Hepatocyte (in vitro differentiated cells): ENCODE measurements around the gene MACROD2. TPM values are rescaled to one million over a fixed set of nuclear protein-coding genes. Genes with fewer than 3 reads are reported as not detected.
"Not testable (repeated sequence)": the region's sequence is repeated elsewhere in the genome, so short reads cannot be mapped to it uniquely, and the experiment has no call there.

Experiments used
- DNase-seq: peaks from one replicate; pipeline ENCODE4 v3.0.0-alpha.2; 2016; ENCODE audit warnings: low spot score
- H2AFZ ChIP-seq: fragments of 200-600 bp; sonication (generic); 2 replicates; pipeline ENCODE4 v1.6.0; 2016; ENCODE audit warnings: antibody characterized with exemption, mild to moderate bottlenecking
- H3K27ac ChIP-seq: fragments of 200-600 bp; sonication (generic); 2 replicates; pipeline ENCODE4 v1.5.1; 2016; ENCODE audit warnings: mild to moderate bottlenecking
- H3K27me3 ChIP-seq: fragments of 200-600 bp; sonication (generic); 2 replicates; pipeline ENCODE4 v1.6.1; 2016
- H3K36me3 ChIP-seq: fragments of 200-600 bp; sonication (generic); replicated peaks from 2 replicates; pipeline ENCODE4 v1.5.1; 2016; ENCODE audit warnings: low read depth; ENCODE audit not compliant: insufficient read depth
- H3K4me1 ChIP-seq: fragments of 200-600 bp; sonication (generic); 2 replicates; pipeline ENCODE4 v1.5.1; 2016; ENCODE audit warnings: mild to moderate bottlenecking, moderate library complexity; ENCODE audit not compliant: insufficient read depth
- H3K4me2 ChIP-seq: fragments of 200-600 bp; sonication (generic); 2 replicates; pipeline ENCODE4 v1.6.0; 2016
- H3K4me3 ChIP-seq: fragments of 200-600 bp; sonication (generic); 2 replicates; pipeline ENCODE4 v1.5.1; 2016; ENCODE audit warnings: mild to moderate bottlenecking
- H3K79me2 ChIP-seq: fragments of 200-600 bp; sonication (generic); 2 replicates; pipeline ENCODE4 v1.6.0; 2017; ENCODE audit warnings: mild to moderate bottlenecking
- H3K9me2 ChIP-seq: fragments of 200-600 bp; sonication (generic); replicated peaks from 2 replicates; pipeline ENCODE4 v1.6.0; 2017; ENCODE audit warnings: mild to moderate bottlenecking; ENCODE audit not compliant: insufficient read depth
- H3K9me3 ChIP-seq: fragments of 200-600 bp; sonication (generic); 2 replicates; pipeline ENCODE4 v1.5.1; 2016; ENCODE audit warnings: low read depth, mild to moderate bottlenecking
- H4K20me1 ChIP-seq: fragments of 200-600 bp; sonication (generic); 2 replicates; pipeline ENCODE4 v1.6.0; 2016; ENCODE audit warnings: mild to moderate bottlenecking; ENCODE audit not compliant: insufficient read depth, poor library complexity, severe bottlenecking
- CTCF ChIP-seq: fragments of 200-600 bp; sonication (generic); IDR thresholded peaks from 2 replicates; pipeline ENCODE4 v1.5.1; 2016; ENCODE audit warnings: antibody characterized with exemption, mild to moderate bottlenecking; ENCODE audit not compliant: poor library complexity
- EZH2 ChIP-seq: fragments of 200-600 bp; sonication (generic); IDR thresholded peaks from 2 replicates; pipeline ENCODE4 v1.6.1; 2016; ENCODE audit warnings: antibody characterized with exemption, mild to moderate bottlenecking, borderline replicate concordance
- EZH2phosphoT487 ChIP-seq: fragments of 200-600 bp; sonication (generic); IDR thresholded peaks from one replicate; pipeline ENCODE4 v1.6.1; 2018; ENCODE audit warnings: antibody characterized with exemption, mild to moderate bottlenecking, low read depth, moderate library complexity; ENCODE audit not compliant: unreplicated experiment, severe bottlenecking
- WGBS: methylation state at CpG from one replicate; pipeline ENCODE4 v1.1.6; 2016; ENCODE audit warnings: low lambda C conversion rate; ENCODE audit errors: missing lambda C conversion rate; 5-methylcytosine and 5-hydroxymethylcytosine counted together
- polyA plus RNA-seq: library from polyadenylated mRNA; unstranded; fragments of >200 nt; fragmentation: Nextera tagmentation; extraction: Ambion mirVana; gene quantifications from 2 replicates; pipeline ENCODE4 v1.2.1, GENCODE V29; 2016
- total RNA-seq: library from RNA; depleted of rRNA; stranded (reverse); fragments of >200 nt; gene quantifications from 2 replicates; pipeline ENCODE4 v1.2.3, GENCODE V29; 2014

Gene MACROD2
- total and polyA plus RNA-seq, 2 experiments from 2014 or later, result 2.4 to 3.1 TPM

GRCh38 chr20:15196547-15197255 is 1201.4 kb downstream of the MACROD2 start:
- Histone ChIP-seq H2AFZ (no peak overlapping the region), H3K4me2 (no peak overlapping the region), H3K27ac (no peak overlapping the region), H3K9me3 (no peaks in the 10 kb centered on the region), H3K9me2 (no peaks in the 10 kb centered on the region), H3K27me3 (no peaks in the 10 kb centered on the region), H3K4me1 (no peaks in the 10 kb centered on the region), H3K36me3 (no peaks in the 10 kb centered on the region), H3K79me2 (no peaks in the 10 kb centered on the region), H3K4me3 (no peak overlapping the region), H4K20me1 (no peaks in the 10 kb centered on the region)
- 93% methylated on average over 3 of the region's 3 CpGs for WGBS
- DNase-seq, result no peak
- TF ChIP-seq CTCF, result no peak
- no peak for TF ChIP-seq EZH2
- no peak for TF ChIP-seq EZH2phosphoT487

- not testable (repeated sequence) for H3K27ac ChIP-seq, H3K36me3 ChIP-seq, H4K20me1 ChIP-seq, H2AFZ ChIP-seq, DNase-seq, H3K9me2 ChIP-seq, H3K4me3 ChIP-seq, H3K4me2 ChIP-seq, H3K27me3 ChIP-seq, H3K4me1 ChIP-seq, H3K79me2 ChIP-seq, H3K9me3 ChIP-seq
- WGBS, result 85% methylated on average over 10 of the region's 10 CpGs
These were observed 1202.7 kb downstream of the MACROD2 start for GRCh38 chr20:15198017-15198416.

GRCh38 chr20:15199698-15200097 is 1204.4 kb downstream of the MACROD2 start:
- H3K9me2 ChIP-seq, result peaks cover 3% of the 10 kb centered on the region
- H4K20me1 ChIP-seq, result no peaks in the 10 kb centered on the region
- no peaks in the 10 kb centered on the region for H3K9me3 ChIP-seq
- no peaks in the 10 kb centered on the region for H3K27me3 ChIP-seq
- WGBS, result 78% methylated on average over 1 of the region's 1 CpG
- H3K79me2 ChIP-seq, result no peaks in the 10 kb centered on the region
- no peaks in the 10 kb centered on the region for H3K4me1 ChIP-seq
- no peak overlapping the region for H3K27ac ChIP-seq
- H3K36me3 ChIP-seq, result no peaks in the 10 kb centered on the region
- no peak for DNase-seq
- H3K4me2 ChIP-seq, result no peak overlapping the region
- TF ChIP-seq EZH2phosphoT487 (no peak), EZH2 (no peak), CTCF (no peak)
- H2AFZ ChIP-seq, result no peak overlapping the region
- H3K4me3 ChIP-seq, result no peak overlapping the region

GRCh38 chr20:15200147-15200565 is 1204.8 kb downstream of the MACROD2 start:
- peaks cover 3% of the 10 kb centered on the region for H3K9me2 ChIP-seq
- WGBS, result 94% methylated on average over 1 of the region's 1 CpG

More at GRCh38 chr20:15200147-15200565, 1204.8 kb downstream of the MACROD2 start:
- no peak for DNase-seq
- Histone ChIP-seq H3K79me2 (no peaks in the 10 kb centered on the region), H4K20me1 (no peaks in the 10 kb centered on the region), H3K4me1 (no peaks in the 10 kb centered on the region), H2AFZ (no peak overlapping the region), H3K4me2 (no peak overlapping the region), H3K36me3 (no peaks in the 10 kb centered on the region), H3K9me3 (no peaks in the 10 kb centered on the region), H3K27me3 (no peaks in the 10 kb centered on the region), H3K4me3 (no peak overlapping the region), H3K27ac (no peak overlapping the region)
- TF ChIP-seq EZH2phosphoT487, result no peak
- TF ChIP-seq CTCF, result no peak
- no peak for TF ChIP-seq EZH2
